HepG2 (cell line): ENCODE data around the gene STIM1. TPM values are rescaled to one million over a fixed set of nuclear protein-coding genes. Genes with fewer than 3 reads are reported as not detected.

Source experiments
- DPF2 ChIP-seq: sonication (generic); formaldehyde crosslinking; IDR thresholded peaks from 2 replicates; pipeline ENCODE4 v1.4.0; 2020; ENCODE audit warnings: mild to moderate bottlenecking, low read depth, missing genetic modification reagents, borderline replicate concordance
- DRAP1 ChIP-seq: IDR thresholded peaks from 2 replicates; pipeline ENCODE4 v1.6.1; 2016; ENCODE audit warnings: missing genetic modification reagents, missing compliant biosample characterization
- FOXJ3 ChIP-seq: sonication (generic); formaldehyde crosslinking; IDR thresholded peaks from 2 replicates; pipeline ENCODE4 v1.4.0; 2020; ENCODE audit warnings: missing genetic modification reagents, mild to moderate bottlenecking, borderline replicate concordance
- GTF2F1 ChIP-seq: fragments of 150-350 bp; IDR thresholded peaks from 2 replicates; pipeline ENCODE4 v1.6.1; 2014; ENCODE audit warnings: low read length
- JDP2 ChIP-seq: sonication (generic); formaldehyde crosslinking; IDR thresholded peaks from 2 replicates; pipeline ENCODE4 v1.8.1; 2022; ENCODE audit warnings: missing genetic modification reagents, borderline replicate concordance
- PRDM10 ChIP-seq: sonication (generic); formaldehyde crosslinking; IDR thresholded peaks from 2 replicates; pipeline ENCODE4 v1.4.0; 2020; ENCODE audit warnings: low read depth, missing genetic modification reagents
- REXO4 ChIP-seq: sonication (generic); formaldehyde crosslinking; IDR thresholded peaks from 2 replicates; pipeline ENCODE4 v1.8.0; 2022; ENCODE audit warnings: missing genetic modification reagents, mild to moderate bottlenecking, borderline replicate concordance
- RNF2 ChIP-seq: fragments of 450-650 bp; conservative IDR thresholded peaks from 2 replicates; pipeline ENCODE4 v1.6.1; 2016; ENCODE audit warnings: low read depth
- SETDB1 ChIP-seq: sonication (generic); formaldehyde crosslinking; IDR thresholded peaks from 2 replicates; pipeline ENCODE4 v1.5.1; 2020; ENCODE audit warnings: missing genetic modification reagents, mild to moderate bottlenecking, borderline replicate concordance
- SKI ChIP-seq: fragments of 450-650 bp; IDR thresholded peaks from one replicate; pipeline ENCODE4 v1.6.1; 2018; ENCODE audit warnings: mild to moderate bottlenecking; ENCODE audit not compliant: partially characterized antibody
- TIGD3 ChIP-seq: sonication (generic); formaldehyde crosslinking; IDR thresholded peaks from 2 replicates; pipeline ENCODE4 v1.5.1; 2020; ENCODE audit warnings: mild to moderate bottlenecking, missing genetic modification reagents, borderline replicate concordance
- TOPORS ChIP-seq: sonication (generic); formaldehyde crosslinking; IDR thresholded peaks from 2 replicates; pipeline ENCODE4 v1.8.0; 2023; ENCODE audit warnings: mild to moderate bottlenecking, missing genetic modification reagents
- ZNF3 ChIP-seq: IDR thresholded peaks from 2 replicates; pipeline ENCODE4 v1.7.0; 2017; ENCODE audit warnings: inconsistent platforms
- ZNF710 ChIP-seq: sonication (generic); formaldehyde crosslinking; IDR thresholded peaks from 2 replicates; pipeline ENCODE4 v1.5.0; 2020; ENCODE audit warnings: mild to moderate bottlenecking, missing genetic modification reagents, borderline replicate concordance
- ZNF776 ChIP-seq: sonication (generic); formaldehyde crosslinking; IDR thresholded peaks from 2 replicates; pipeline ENCODE4 v1.4.0; 2020; ENCODE audit warnings: mild to moderate bottlenecking, missing genetic modification reagents
- polyA plus RNA-seq, 8 experiments: library from polyadenylated mRNA; depleted of rRNA in 3 of 8; stranded (reverse) in 7 of 8; unstranded in 1 of 8; fragments of >200 nt; fragmentation: Illumina TruSeq in 4 of 8; extraction: Trizol in 4 of 8; gene quantifications; 2 replicates each; pipeline versions ENCODE4 v1.2.1 to v1.2.3, GENCODE V29; 2011 to 2016; ENCODE audit warnings: low read depth in 4 of 8, missing spikeins in 1 of 8, mixed read lengths in 1 of 8; ENCODE audit not compliant: insufficient read depth in 1 of 8
- total RNA-seq, 5 experiments: library from RNA; depleted of rRNA; stranded (reverse); fragments of >200 nt; fragmentation: Illumina TruSeq; extraction: Trizol; gene quantifications; 2 replicates each; pipeline ENCODE4 v1.2.3, GENCODE V29; 2016; ENCODE audit warnings: low read depth in 1 of 5
- TF ChIP-seq, protein P1 (sequence below): sonication (generic); formaldehyde crosslinking; IDR thresholded peaks from 2 replicates; pipeline ENCODE4 v1.5.0; 2020; ENCODE audit warnings: mild to moderate bottlenecking, missing genetic modification reagents
- TF ChIP-seq, protein P2 (sequence below): sonication (generic); formaldehyde crosslinking; IDR thresholded peaks from 2 replicates; pipeline ENCODE4 v1.4.0; 2020; ENCODE audit warnings: missing genetic modification reagents

Gene STIM1
- total and polyA plus RNA-seq, 2 of the 13 experiments (the other 11 are each of a cell fraction or from before 2014, with no cell fraction given), result 19.2 to 28.5 TPM

DNA sequence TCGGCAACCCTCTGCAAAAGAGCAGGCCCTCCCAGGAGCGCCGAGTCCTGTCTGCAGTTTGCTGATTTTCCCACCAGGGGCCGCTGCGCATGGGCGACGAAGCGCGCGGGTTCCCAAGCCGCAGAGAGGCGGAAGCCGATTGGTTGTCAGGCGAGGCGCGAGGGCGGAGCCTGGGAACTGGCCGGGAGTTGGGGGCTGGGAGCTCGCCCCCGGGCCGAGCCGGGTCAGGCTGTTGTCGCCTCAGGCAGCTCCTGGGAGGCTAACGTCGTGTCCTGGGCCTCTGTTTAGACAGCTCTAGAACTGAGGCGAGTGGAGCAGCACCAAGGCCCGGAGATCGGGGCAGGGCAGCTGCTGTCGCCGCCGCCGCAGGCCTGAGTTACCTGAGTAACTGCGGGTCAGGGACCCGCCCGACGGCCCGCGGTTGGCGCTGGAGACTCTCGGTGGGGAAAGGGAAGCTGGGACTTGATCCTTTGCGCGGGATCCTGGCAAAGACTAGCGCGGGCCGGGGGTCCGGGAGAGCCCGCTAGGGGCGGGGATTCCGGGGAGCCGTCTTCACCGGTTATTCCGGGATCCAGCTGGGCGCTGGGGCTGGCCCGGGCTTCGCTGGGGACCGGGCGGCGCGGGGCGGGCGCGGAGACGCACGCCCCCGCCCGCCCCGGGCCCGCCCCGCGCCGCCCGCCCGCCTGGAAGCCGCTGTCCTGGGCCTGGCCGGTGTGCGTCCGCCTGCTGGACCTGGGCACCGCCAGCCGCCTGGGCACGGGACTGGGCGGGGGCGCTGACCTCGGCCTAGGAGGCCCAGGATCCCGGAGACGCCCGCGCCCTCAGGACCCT is at the start of gene STIM1 (continued):
- 0 out of 2 replicates have a peak, but pooled peaks have one; percentile 29 for TF ChIP-seq TIGD3
- TF ChIP-seq TOPORS (CRISPR knock-in tag), result no peak
- TF ChIP-seq FOXJ3 (CRISPR knock-in tag), result peak; percentile 73; the same call in 1 of the 2 replicates
- TF ChIP-seq, protein P1, sequence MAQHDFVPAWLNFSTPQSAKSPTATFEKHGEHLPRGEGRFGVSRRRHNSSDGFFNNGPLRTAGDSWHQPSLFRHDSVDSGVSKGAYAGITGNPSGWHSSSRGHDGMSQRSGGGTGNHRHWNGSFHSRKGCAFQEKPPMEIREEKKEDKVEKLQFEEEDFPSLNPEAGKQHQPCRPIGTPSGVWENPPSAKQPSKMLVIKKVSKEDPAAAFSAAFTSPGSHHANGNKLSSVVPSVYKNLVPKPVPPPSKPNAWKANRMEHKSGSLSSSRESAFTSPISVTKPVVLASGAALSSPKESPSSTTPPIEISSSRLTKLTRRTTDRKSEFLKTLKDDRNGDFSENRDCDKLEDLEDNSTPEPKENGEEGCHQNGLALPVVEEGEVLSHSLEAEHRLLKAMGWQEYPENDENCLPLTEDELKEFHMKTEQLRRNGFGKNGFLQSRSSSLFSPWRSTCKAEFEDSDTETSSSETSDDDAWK (CRISPR knock-in tag), result no peak
- TF ChIP-seq PRDM10 (CRISPR knock-in tag), result peak; percentile 52; the same call in 1 of the 2 replicates
- TF ChIP-seq ZNF3 (CRISPR knock-in tag), result no peak
- no peak for TF ChIP-seq REXO4 (CRISPR knock-in tag)
- no peak for TF ChIP-seq ZNF710 (CRISPR knock-in tag)
- TF ChIP-seq, protein P2, sequence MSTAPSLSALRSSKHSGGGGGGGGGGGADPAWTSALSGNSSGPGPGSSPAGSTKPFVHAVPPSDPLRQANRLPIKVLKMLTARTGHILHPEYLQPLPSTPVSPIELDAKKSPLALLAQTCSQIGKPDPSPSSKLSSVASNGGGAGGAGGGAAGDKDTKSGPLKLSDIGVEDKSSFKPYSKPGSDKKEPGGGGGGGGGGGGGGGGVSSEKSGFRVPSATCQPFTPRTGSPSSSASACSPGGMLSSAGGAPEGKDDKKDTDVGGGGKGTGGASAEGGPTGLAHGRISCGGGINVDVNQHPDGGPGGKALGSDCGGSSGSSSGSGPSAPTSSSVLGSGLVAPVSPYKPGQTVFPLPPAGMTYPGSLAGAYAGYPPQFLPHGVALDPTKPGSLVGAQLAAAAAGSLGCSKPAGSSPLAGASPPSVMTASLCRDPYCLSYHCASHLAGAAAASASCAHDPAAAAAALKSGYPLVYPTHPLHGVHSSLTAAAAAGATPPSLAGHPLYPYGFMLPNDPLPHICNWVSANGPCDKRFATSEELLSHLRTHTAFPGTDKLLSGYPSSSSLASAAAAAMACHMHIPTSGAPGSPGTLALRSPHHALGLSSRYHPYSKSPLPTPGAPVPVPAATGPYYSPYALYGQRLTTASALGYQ (CRISPR knock-in tag), result peak; percentile 57; the same call in 1 of the 2 replicates
- TF ChIP-seq SETDB1 (CRISPR knock-in tag), result no peak
- TF ChIP-seq DRAP1, result peak; percentile 46; the same call in 1 of the 2 replicates
- no peak for TF ChIP-seq SKI
- TF ChIP-seq JDP2 (CRISPR knock-in tag), result no peak
- TF ChIP-seq GTF2F1, result no peak
- no peak for TF ChIP-seq ZNF776 (CRISPR knock-in tag)
- no peak for TF ChIP-seq DPF2
- no peak for TF ChIP-seq RNF2
